SK-N-MC (cell line): ENCODE measurements around the gene HOXA3.

Source experiments
- DNase-seq: peaks from one replicate; pipeline ENCODE4 v3.0.0-alpha.2; 2011; ENCODE audit warnings: low read depth, low spot score
- H3K27ac ChIP-seq: fragments of 200-600 bp; sonication (generic); 2 replicates; pipeline ENCODE4 v1.5.1; 2016; ENCODE audit warnings: mixed run types
- H3K36me3 ChIP-seq: fragments of 200-600 bp; sonication (generic); 2 replicates; pipeline ENCODE4 v1.6.1; 2017; ENCODE audit warnings: antibody characterized with exemption, low read length, mixed read lengths; ENCODE audit not compliant: insufficient read depth
- H3K4me3 ChIP-seq: fragments of 200-600 bp; sonication (generic); 2 replicates; pipeline ENCODE4 v1.5.1; 2016
- H3K9ac ChIP-seq: fragments of 200-600 bp; sonication (generic); 2 replicates; pipeline ENCODE4 v1.8.0; 2017; ENCODE audit warnings: mixed run types, mixed read lengths; ENCODE audit not compliant: insufficient read length
- H3K9me3 ChIP-seq: fragments of 200-600 bp; sonication (generic); 2 replicates; pipeline ENCODE4 v1.6.1; 2017; ENCODE audit warnings: low read depth, mild to moderate bottlenecking, antibody characterized with exemption, low read length, moderate library complexity, mixed read lengths
- EZH2 ChIP-seq: fragments of 200-600 bp; sonication (generic); IDR thresholded peaks from one replicate; pipeline ENCODE4 v1.6.1; 2017; ENCODE audit warnings: antibody characterized with exemption
- FOXP2 ChIP-seq: optimal IDR thresholded peaks from 2 replicates; pipeline ENCODE3; 2011; ENCODE audit warnings: mild to moderate bottlenecking, moderate library complexity; ENCODE audit not compliant: insufficient read depth; ENCODE audit errors: extremely low read length, control extremely low read depth
- POLR2AphosphoS5 ChIP-seq: IDR thresholded peaks from 2 replicates; pipeline ENCODE4 v1.6.1; 2012; ENCODE audit warnings: mild to moderate bottlenecking, low read depth, low read length, borderline replicate concordance

Gene HOXA3

GRCh38 chr7:27143950-27144780, 8.2 kb downstream of the HOXA3 start:
- Histone ChIP-seq H3K36me3 (no peaks in the 10 kb centered on the region), H3K27ac (no peak overlapping the region), H3K4me3 (peak overlapping the region; percentile 76), H3K9ac (no peak overlapping the region), H3K9me3 (no peaks in the 10 kb centered on the region)
- DNase-seq, result no peak
- TF ChIP-seq FOXP2 (no peak), POLR2AphosphoS5 (no peak), EZH2 (no peak)

GRCh38 chr7:27143023-27143949, 9.1 kb downstream of the HOXA3 start, which contains the start of gene HOXA5:
TSS of gene HOXA5 (minus strand) at chr7:27143681. CDS start at chr7:27143607, 74 bp downstream.
- Histone ChIP-seq H3K9me3 (no peaks in the 10 kb centered on the region), H3K36me3 (no peaks in the 10 kb centered on the region), H3K9ac (no peak within 1 kb of the TSS), H3K27ac (no peak within 1 kb of the TSS), H3K4me3 (peak within 1 kb of the TSS; percentile 76)
- TF ChIP-seq FOXP2, result no peak
- no peak for TF ChIP-seq POLR2AphosphoS5
- TF ChIP-seq EZH2, result peak; percentile 86
- DNase-seq, result no peak

GRCh38 chr7:27142580-27143022, 9.8 kb downstream of the HOXA3 start:
- Histone ChIP-seq H3K36me3 (no peaks in the 10 kb centered on the region), H3K27ac (no peak overlapping the region), H3K4me3 (peak overlapping the region; percentile 76; the same call in 1 of the 2 replicates), H3K9me3 (no peaks in the 10 kb centered on the region), H3K9ac (no peak overlapping the region)
- TF ChIP-seq FOXP2 (no peak), EZH2 (no peak), POLR2AphosphoS5 (no peak)
- DNase-seq, result no peak

GRCh38 chr7:27141923-27142579, 10.3 kb downstream of the HOXA3 start:
- no peak overlapping the region for H3K4me3 ChIP-seq
- H3K9ac ChIP-seq, result no peak overlapping the region
- no peaks in the 10 kb centered on the region for H3K9me3 ChIP-seq
- TF ChIP-seq EZH2, result no peak
- no peak for TF ChIP-seq POLR2AphosphoS5
- TF ChIP-seq FOXP2, result no peak
- H3K27ac ChIP-seq, result no peak overlapping the region
- no peaks in the 10 kb centered on the region for H3K36me3 ChIP-seq
- no peak for DNase-seq

- Histone ChIP-seq H3K36me3 (no peaks in the 10 kb centered on the region), H3K4me3 (no peak overlapping the region), H3K9ac (no peak overlapping the region), H3K27ac (no peak overlapping the region), H3K9me3 (no peaks in the 10 kb centered on the region)
- TF ChIP-seq POLR2AphosphoS5 (no peak), EZH2 (no peak), FOXP2 (no peak)
- no peak for DNase-seq
These were observed 11.1 kb downstream of the HOXA3 start for GRCh38 chr7:27141137-27141922.

GRCh38 chr7:27140126-27140857, 12.1 kb downstream of the HOXA3 start:
- Histone ChIP-seq H3K27ac (no peak overlapping the region), H3K9ac (no peak overlapping the region), H3K36me3 (no peaks in the 10 kb centered on the region), H3K9me3 (no peaks in the 10 kb centered on the region), H3K4me3 (peak overlapping the region; percentile 55)
- DNase-seq, result peak; percentile 44
- TF ChIP-seq POLR2AphosphoS5 (no peak), FOXP2 (no peak), EZH2 (no peak)

GRCh38 chr7:27139334-27140125, 12.9 kb downstream of the HOXA3 start:
- H3K36me3 ChIP-seq, result no peaks in the 10 kb centered on the region
- H3K9ac ChIP-seq, result no peak overlapping the region
- H3K4me3 ChIP-seq, result peak overlapping the region; percentile 55

More at GRCh38 chr7:27139334-27140125, 12.9 kb downstream of the HOXA3 start:
- TF ChIP-seq POLR2AphosphoS5, result no peak
- peak; percentile 84 for TF ChIP-seq EZH2
- Histone ChIP-seq H3K9me3 (no peaks in the 10 kb centered on the region), H3K27ac (no peak overlapping the region)
- no peak for DNase-seq
